KMS-11 (cell line): ENCODE results near the gene NES.

Source experiments
- H2AFZ ChIP-seq: fragments of 200-600 bp; sonication (generic); 2 replicates; pipeline ENCODE4 v1.6.1; 2016; ENCODE audit warnings: antibody characterized with exemption, mixed run types, low read depth
- H3K27ac ChIP-seq: fragments of 200-600 bp; sonication (generic); 2 replicates; pipeline ENCODE4 v1.6.1; 2016; ENCODE audit warnings: mild to moderate bottlenecking, mixed run types
- H3K27me3 ChIP-seq: fragments of 200-600 bp; sonication (generic); 2 replicates; pipeline ENCODE4 v1.6.1; 2017; ENCODE audit warnings: mild to moderate bottlenecking, low read depth, mixed run types, moderate library complexity; ENCODE audit not compliant: insufficient read depth
- H3K36me3 ChIP-seq: fragments of 200-600 bp; sonication (generic); 2 replicates; pipeline ENCODE4 v1.6.1; 2017; ENCODE audit warnings: mild to moderate bottlenecking, mixed run types; ENCODE audit not compliant: insufficient read depth
- H3K4me1 ChIP-seq: fragments of 200-600 bp; sonication (generic); 2 replicates; pipeline ENCODE4 v1.6.1; 2016; ENCODE audit warnings: mild to moderate bottlenecking, low read depth, mixed run types; ENCODE audit not compliant: poor library complexity, severe bottlenecking
- H3K4me2 ChIP-seq: fragments of 200-600 bp; sonication (generic); 2 replicates; pipeline ENCODE4 v1.7.0; 2016; ENCODE audit warnings: mild to moderate bottlenecking, mixed run types
- H3K4me3 ChIP-seq: fragments of 200-600 bp; sonication (generic); IDR thresholded peaks from 2 replicates; pipeline ENCODE4 v1.6.1; 2017; ENCODE audit warnings: low read depth, low read length, mixed read lengths; ENCODE audit not compliant: insufficient read depth
- H3K79me2 ChIP-seq: fragments of 200-600 bp; sonication (generic); 2 replicates; pipeline ENCODE4 v1.6.1; 2016; ENCODE audit warnings: low read depth, mixed run types; ENCODE audit not compliant: insufficient read depth
- H3K9ac ChIP-seq: fragments of 200-600 bp; sonication (generic); 2 replicates; pipeline ENCODE4 v1.6.1; 2016; ENCODE audit warnings: mild to moderate bottlenecking, mixed run types
- H4K20me1 ChIP-seq: fragments of 200-600 bp; sonication (generic); 2 replicates; pipeline ENCODE4 v1.6.1; 2016; ENCODE audit warnings: mild to moderate bottlenecking, mixed run types; ENCODE audit not compliant: insufficient read depth
- CTCF ChIP-seq: fragments of 200-600 bp; sonication (generic); conservative IDR thresholded peaks from 2 replicates; pipeline ENCODE4 v1.6.1; 2017; ENCODE audit warnings: low read depth, mild to moderate bottlenecking, antibody characterized with exemption, low read length, moderate library complexity, mixed read lengths

Gene NES

GRCh38 chr1:156708218-156708661 is 31.0 kb upstream of the NES start:
- Histone ChIP-seq H3K4me2 (no peak overlapping the region), H3K4me3 (no peak overlapping the region), H2AFZ (no peak overlapping the region), H3K4me1 (peaks cover 20% of the 10 kb centered on the region), H3K79me2 (no peaks in the 10 kb centered on the region), H3K36me3 (no peaks in the 10 kb centered on the region), H4K20me1 (no peaks in the 10 kb centered on the region), H3K27me3 (peaks cover 75% of the 10 kb centered on the region), H3K9ac (no peak overlapping the region), H3K27ac (no peak overlapping the region)
- TF ChIP-seq CTCF: no peak

- no peak overlapping the region for H3K4me2 ChIP-seq
These were observed 30.4 kb upstream of the NES start for GRCh38 chr1:156707417-156708217.

GRCh38 chr1:156706657-156707416 is 29.6 kb upstream of the NES start:
- H2AFZ ChIP-seq: peak overlapping the region; percentile 72
- no peak overlapping the region for H3K27ac ChIP-seq
- H3K4me3 ChIP-seq: peak overlapping the region; percentile 91
- H3K9ac ChIP-seq: peak overlapping the region; percentile 10; the same call in 1 of the 2 replicates
- H3K36me3 ChIP-seq: no peaks in the 10 kb centered on the region
- peak overlapping the region; percentile 79 for H3K4me2 ChIP-seq
- H4K20me1 ChIP-seq: no peaks in the 10 kb centered on the region
- no peak for TF ChIP-seq CTCF
- no peaks in the 10 kb centered on the region for H3K79me2 ChIP-seq
- H3K27me3 ChIP-seq: peaks cover 83% of the 10 kb centered on the region
- H3K4me1 ChIP-seq: peaks cover 20% of the 10 kb centered on the region

More at GRCh38 chr1:156707417-156708217, 30.4 kb upstream of the NES start:
- H3K27me3 ChIP-seq: peaks cover 78% of the 10 kb centered on the region
- peaks cover 20% of the 10 kb centered on the region for H3K4me1 ChIP-seq
- no peaks in the 10 kb centered on the region for H3K36me3 ChIP-seq
- no peaks in the 10 kb centered on the region for H4K20me1 ChIP-seq
- no peak overlapping the region for H3K4me3 ChIP-seq
- no peak overlapping the region for H3K27ac ChIP-seq
- TF ChIP-seq CTCF: no peak
- no peaks in the 10 kb centered on the region for H3K79me2 ChIP-seq
- no peak overlapping the region for H3K9ac ChIP-seq
- no peak overlapping the region for H2AFZ ChIP-seq

GRCh38 chr1:156705918-156706656 is 28.9 kb upstream of the NES start:
- Histone ChIP-seq H3K36me3 (no peaks in the 10 kb centered on the region), H3K4me2 (peak overlapping the region; percentile 79), H3K4me3 (peak overlapping the region; percentile 91), H2AFZ (peak overlapping the region; percentile 72), H3K27me3 (peaks cover 86% of the 10 kb centered on the region), H3K9ac (peak overlapping the region; percentile 10; the same call in 1 of the 2 replicates), H4K20me1 (no peaks in the 10 kb centered on the region), H3K4me1 (peaks cover 20% of the 10 kb centered on the region), H3K79me2 (no peaks in the 10 kb centered on the region), H3K27ac (no peak overlapping the region)
- peak; percentile 100 for TF ChIP-seq CTCF
